ENCODE results near the gene BTBD7. TPM values are rescaled to one million over a fixed set of nuclear protein-coding genes. Genes with fewer than 3 reads are reported as not detected.

BTBD7 gene, protein sequence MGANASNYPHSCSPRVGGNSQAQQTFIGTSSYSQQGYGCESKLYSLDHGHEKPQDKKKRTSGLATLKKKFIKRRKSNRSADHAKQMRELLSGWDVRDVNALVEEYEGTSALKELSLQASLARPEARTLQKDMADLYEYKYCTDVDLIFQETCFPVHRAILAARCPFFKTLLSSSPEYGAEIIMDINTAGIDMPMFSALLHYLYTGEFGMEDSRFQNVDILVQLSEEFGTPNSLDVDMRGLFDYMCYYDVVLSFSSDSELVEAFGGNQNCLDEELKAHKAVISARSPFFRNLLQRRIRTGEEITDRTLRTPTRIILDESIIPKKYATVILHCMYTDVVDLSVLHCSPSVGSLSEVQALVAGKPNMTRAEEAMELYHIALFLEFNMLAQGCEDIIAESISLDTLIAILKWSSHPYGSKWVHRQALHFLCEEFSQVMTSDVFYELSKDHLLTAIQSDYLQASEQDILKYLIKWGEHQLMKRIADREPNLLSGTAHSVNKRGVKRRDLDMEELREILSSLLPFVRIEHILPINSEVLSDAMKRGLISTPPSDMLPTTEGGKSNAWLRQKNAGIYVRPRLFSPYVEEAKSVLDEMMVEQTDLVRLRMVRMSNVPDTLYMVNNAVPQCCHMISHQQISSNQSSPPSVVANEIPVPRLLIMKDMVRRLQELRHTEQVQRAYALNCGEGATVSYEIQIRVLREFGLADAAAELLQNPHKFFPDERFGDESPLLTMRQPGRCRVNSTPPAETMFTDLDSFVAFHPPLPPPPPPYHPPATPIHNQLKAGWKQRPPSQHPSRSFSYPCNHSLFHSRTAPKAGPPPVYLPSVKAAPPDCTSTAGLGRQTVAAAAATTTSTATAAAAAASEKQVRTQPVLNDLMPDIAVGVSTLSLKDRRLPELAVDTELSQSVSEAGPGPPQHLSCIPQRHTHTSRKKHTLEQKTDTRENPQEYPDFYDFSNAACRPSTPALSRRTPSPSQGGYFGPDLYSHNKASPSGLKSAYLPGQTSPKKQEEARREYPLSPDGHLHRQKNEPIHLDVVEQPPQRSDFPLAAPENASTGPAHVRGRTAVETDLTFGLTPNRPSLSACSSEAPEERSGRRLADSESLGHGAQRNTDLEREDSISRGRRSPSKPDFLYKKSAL
- total RNA-seq: 39.4 TPM
- long read RNA-seq, full-length matches to known transcripts: 8 of 44 reads
- long read RNA-seq, partial matches to known transcripts: 13 of 44 reads
- long read RNA-seq, other reads (novel, unspliced or antisense): 23 of 44 reads

DNA sequence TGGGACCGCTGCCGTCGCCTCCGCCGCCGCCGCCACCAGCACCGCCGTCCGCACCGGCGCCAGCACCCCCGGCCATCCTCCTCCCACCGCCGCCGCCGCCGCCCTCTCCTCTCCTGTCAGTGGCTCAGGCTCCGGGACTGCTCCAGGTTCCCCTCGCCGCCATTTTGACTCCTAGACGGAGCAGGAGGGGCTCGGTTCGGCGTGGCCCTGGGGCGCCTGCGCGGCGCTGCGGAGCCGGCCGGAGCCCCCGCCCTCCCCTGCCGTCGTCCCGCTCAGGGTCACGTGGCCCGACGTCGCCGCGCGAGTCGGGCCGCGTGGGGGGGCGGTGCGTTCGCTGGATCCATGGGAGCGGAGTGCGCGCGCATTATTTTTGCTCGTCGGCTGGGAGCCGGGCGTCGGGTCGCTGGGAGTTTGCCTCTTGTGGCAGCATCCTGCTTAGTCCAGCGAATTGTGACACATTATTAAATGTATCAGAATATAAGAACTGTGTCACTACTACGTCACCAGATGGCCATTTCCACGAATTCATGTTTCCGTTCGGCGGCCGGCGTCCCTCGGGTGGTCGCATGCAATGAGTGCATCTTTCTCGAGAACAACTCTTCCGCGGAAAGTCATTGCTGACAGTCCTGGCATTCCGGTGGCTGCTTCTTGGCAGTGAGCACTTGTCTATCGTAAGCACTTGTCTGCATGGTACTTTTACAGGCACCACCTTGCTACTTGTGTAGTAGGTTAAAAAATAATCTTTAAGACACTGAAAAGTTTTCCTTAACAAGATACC is at the start of gene BTBD7:
BTBD7 (minus strand) TSS at position 184 of the 778 bp plus-strand sequence. CDS start 36,985 bp downstream, outside the sequence.
- H3K36me3 ChIP-seq: no peaks in the 10 kb centered on the region
- DNase-seq (peak; percentile 97), ATAC-seq (peak; percentile 98 to 99)
- H3K4me1 ChIP-seq: peaks cover 41% of the 10 kb centered on the region
- peak within 1 kb of the TSS; percentile 76 for H3K4me3 ChIP-seq
- no peaks in the 10 kb centered on the region for H3K9me3 ChIP-seq
- intact Hi-C loops (cut with DNase I): no loop called here
- no peaks in the 10 kb centered on the region for H3K27me3 ChIP-seq (ENCODE audit: low read depth)
- peak; percentile 14 for TF ChIP-seq CTCF (IDR thresholded peaks at IDR 0.05)
- peak within 1 kb of the TSS; percentile 95 for H3K27ac ChIP-seq

DNA sequence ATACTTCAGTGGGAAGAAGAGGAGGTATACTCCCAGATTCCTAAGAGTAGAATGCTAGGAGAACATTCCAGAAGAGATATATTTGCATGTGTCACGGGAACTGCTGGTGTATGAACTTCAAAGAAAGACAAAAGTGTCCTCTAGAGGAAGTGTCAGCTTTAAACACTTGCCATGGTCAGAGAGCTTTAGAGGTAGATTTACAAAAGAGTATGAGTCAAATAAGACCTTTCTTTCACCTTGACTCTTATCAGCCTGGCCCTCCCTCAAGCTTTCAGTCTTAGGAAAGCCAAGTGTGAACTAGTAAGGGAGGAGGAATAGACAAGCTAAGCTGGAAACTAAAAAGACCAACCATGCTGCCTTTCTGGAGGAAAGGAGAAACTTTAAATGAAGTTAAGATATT is 48.8 kb upstream of the BTBD7 start:
- Histone ChIP-seq H3K27ac (no peak overlapping the region), H3K27me3 (ENCODE audit: low read depth) (no peaks in the 10 kb centered on the region), H3K36me3 (no peaks in the 10 kb centered on the region), H3K4me3 (no peak overlapping the region), H3K9me3 (no peaks in the 10 kb centered on the region), H3K4me1 (no peaks in the 10 kb centered on the region)
- no peak for TF ChIP-seq CTCF (IDR thresholded peaks at IDR 0.05)
- no peak for ATAC-seq
- no peak for DNase-seq
- intact Hi-C loops (cut with DNase I): no loop called here

DNA sequence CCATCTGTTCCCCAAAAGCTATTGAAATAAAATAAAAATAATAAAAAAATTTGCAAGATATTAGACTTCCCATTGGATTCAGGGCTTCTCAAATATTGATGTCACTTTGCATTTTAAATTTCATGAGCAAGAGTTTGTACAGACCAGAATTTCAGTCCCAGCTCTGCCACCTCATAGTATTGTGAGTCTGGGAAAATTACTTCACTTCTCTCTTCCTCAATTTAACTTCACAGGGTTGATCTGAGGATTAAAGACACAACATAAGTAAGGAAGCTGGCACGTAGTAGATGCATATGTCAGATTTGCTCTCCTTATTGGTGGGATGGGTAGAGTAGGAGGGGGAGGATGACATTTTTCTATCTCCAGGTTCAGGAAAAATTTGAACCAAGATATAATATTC is 47.0 kb upstream of the BTBD7 start:
- H3K27ac ChIP-seq: no peak overlapping the region
- no peaks in the 10 kb centered on the region for H3K4me1 ChIP-seq
- no peaks in the 10 kb centered on the region for H3K27me3 ChIP-seq (ENCODE audit: low read depth)
- DNase-seq (no peak), ATAC-seq (no peak)
- no peak overlapping the region for H3K4me3 ChIP-seq
- no peaks in the 10 kb centered on the region for H3K36me3 ChIP-seq
- no peak for TF ChIP-seq CTCF (IDR thresholded peaks at IDR 0.05)
- intact Hi-C loops (cut with DNase I): no loop called here
- H3K9me3 ChIP-seq: no peaks in the 10 kb centered on the region

GRCh38 chr14:93375673-93376156 is 42.9 kb upstream of the BTBD7 start:
- Histone ChIP-seq H3K27me3 (ENCODE audit: low read depth) (no peaks in the 10 kb centered on the region), H3K4me1 (no peaks in the 10 kb centered on the region), H3K36me3 (no peaks in the 10 kb centered on the region), H3K4me3 (no peak overlapping the region), H3K27ac (no peak overlapping the region), H3K9me3 (no peaks in the 10 kb centered on the region)
- ATAC-seq: peak in 1 of 2 donors; percentile 27
- DNase-seq: no peak
- no peak for TF ChIP-seq CTCF (IDR thresholded peaks at IDR 0.05)
- intact Hi-C loops (cut with DNase I): no loop called here

Data from lower lobe of right lung (tissue), 2 donors.